Stimulated activated CD8-positive, alpha-beta memory T cell treated with anti-CD3 and anti-CD28 coated beads, Interleukin-15, amount 100 ng/mL, for 48 hours (primary cell): ENCODE measurements around the gene TENM3.

Experiments used
- DNase-seq, 2 donors: peaks; one replicate each; pipeline ENCODE4 v3.0.0-alpha.2; 2020; ENCODE audit warnings: low read depth in 2 of 2

TENM3 gene

DNA sequence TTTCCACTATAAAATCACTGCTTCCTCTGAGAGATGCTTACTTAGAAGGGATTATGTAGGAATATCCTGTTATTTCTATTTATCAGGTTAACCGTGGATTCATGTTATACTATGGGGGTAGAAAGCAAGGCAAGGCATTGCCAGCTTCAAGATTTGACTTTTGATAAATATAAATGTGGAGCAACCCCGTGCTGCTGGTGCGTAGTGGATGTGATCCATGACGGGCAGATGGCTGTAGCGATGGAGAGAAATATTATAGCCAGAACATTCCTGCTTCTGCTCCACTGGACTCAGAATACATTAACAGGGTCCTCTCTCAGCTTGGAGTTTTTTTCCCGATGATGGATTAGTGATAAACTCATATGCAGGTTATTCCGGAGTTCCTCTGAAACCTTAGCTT, 157.6 kb downstream of the TENM3 start:
- DNase-seq, result no peak

- DNase-seq, result no peak
Observed at GRCh38 chr4:182404376-182404775, 161.2 kb downstream of the TENM3 start.

DNA sequence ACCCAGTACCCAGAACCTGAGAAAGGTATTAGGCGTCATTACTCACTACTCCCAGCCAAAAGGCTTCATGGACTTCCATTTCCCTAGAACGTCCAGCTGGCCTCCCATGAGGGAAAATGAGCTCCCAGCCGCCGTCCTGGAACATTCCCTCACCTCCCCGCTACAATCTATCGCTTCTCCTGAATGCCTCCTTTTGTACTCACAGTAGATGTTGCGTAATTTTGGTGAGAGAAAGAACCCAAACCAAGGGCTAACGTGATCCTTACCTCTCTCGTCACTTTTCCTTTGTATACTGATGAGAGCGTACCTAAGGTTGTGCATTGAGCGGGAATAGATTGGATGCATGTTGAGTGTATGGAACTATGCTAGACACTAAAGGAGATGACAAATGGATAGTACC, 161.9 kb downstream of the TENM3 start:
- DNase-seq, result no peak

GRCh38 chr4:182409271-182409670, 166.1 kb downstream of the TENM3 start:
- DNase-seq, result no peak

DNA sequence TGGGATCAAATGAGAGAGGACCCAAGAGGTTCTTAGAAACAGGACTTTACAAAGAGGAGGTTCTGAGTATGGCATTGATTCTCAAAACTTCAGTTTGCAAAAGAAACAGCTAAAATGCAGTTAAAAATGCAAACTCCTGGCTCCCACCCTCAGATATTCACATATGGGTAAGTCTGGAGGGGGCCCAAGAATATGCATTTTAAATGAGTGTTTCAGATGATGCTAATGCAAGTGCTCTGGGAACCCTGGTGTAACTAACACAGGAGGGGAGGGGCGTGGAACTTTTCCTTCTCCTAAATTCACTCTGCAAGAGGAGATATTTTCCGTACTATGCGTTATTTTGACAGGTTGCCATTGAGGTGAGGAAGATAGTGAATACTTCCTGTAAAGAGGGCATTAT, 168.2 kb downstream of the TENM3 start:
- DNase-seq, result no peak

- no peak for DNase-seq
Observed at GRCh38 chr4:182413550-182413949, 170.3 kb downstream of the TENM3 start.

- DNase-seq, result no peak
Observed at GRCh38 chr4:182415116-182415515, 171.9 kb downstream of the TENM3 start.

GRCh38 chr4:182416067-182416466, 172.9 kb downstream of the TENM3 start:
- DNase-seq, result no peak

DNA sequence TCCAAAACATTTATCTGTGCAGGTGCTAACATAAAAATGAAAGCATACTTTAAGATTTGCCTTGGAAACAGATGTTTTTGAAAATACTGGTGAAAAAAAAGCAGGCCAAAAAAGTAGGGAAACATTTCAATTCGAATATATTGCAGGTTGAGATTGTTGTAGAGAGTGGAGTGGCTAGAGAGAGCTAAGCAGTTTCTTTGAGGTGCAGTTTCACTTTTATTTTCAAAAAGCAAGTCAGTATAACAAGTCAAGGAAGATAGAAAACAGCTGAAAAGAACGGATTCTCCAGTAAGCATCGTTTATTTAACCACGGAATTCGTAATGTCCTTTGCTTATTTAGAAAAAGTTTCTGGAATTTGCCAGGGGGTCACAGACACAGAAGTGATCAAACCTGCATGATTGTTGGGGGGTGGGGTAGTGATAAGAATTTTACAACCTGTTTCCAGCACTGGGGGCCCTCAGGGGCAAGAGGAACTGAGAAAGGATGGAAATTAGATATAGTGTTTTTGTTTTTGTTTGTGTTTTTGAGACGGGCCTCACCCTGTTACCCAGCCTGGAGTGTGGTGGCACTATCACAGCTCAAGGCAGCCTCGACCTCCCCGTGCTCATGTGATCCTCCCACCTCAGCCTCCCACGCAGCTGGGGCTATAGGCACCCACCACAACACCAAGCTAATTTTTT, 175.0 kb downstream of the TENM3 start:
- DNase-seq, result no peak

DNA sequence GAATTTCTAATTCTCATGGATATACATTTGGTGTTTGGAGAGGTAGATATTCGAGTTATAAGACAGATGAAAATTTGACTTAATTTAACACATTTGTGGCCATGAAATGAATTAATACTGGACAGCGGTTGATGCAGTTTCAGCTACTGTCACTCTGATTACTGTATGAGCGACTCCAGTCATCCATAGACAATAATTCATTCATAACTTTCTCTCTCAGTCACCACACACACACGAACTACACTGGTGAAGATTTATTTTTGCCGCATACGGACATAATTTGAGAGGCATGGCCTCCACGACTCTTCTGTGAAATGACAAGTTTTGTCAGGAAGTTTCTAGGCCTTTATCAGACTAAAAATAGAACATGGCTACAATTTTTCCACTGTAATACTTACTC, 177.0 kb downstream of the TENM3 start:
- DNase-seq, result no peak

GRCh38 chr4:182421753-182422152, 178.6 kb downstream of the TENM3 start:
- DNase-seq, result no peak

DNA sequence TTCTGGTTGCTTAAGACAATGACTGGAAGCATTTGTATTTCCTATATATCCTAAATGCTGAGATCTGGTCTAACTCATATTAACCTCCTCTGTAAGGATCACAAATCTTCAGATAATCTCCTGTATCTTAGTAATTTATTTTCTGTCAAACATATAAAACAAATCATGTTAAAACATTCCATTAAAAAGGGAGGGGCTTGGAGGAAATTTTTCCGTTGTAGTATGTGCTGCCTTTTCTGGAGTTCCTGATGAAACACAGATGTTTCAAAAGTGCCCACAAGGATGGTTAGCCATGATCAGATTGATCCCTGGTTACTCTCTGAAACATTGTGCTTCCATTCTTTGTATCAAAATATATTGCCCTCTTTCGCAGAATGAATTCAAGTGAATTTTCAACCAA, 182.1 kb downstream of the TENM3 start:
- DNase-seq, result no peak

GRCh38 chr4:182426901-182427300, 183.7 kb downstream of the TENM3 start:
- no peak for DNase-seq

- no peak for DNase-seq
Observed at GRCh38 chr4:182427554-182427953, 184.4 kb downstream of the TENM3 start.

GRCh38 chr4:182429896-182430295, 186.7 kb downstream of the TENM3 start:
- no peak for DNase-seq

DNA sequence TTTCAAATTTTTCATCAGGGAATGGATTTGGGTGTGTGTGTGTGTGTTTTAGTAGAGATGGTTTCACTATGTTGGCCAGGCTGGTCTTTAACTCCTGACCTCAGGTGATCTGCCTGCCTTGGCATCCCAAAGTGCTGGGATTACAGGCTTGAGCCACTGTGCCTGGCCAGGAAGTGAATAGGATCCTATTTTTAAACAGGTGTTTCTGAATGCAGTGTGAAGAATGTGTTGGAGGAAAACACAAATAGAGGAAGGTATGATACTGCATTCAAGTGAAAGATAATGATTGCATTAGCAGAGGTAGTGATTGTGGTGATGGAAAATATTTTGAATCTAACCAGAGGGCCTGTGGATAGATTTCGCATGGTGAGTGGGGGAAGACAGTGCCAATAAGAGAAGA, 189.6 kb downstream of the TENM3 start:
- no peak for DNase-seq

DNA sequence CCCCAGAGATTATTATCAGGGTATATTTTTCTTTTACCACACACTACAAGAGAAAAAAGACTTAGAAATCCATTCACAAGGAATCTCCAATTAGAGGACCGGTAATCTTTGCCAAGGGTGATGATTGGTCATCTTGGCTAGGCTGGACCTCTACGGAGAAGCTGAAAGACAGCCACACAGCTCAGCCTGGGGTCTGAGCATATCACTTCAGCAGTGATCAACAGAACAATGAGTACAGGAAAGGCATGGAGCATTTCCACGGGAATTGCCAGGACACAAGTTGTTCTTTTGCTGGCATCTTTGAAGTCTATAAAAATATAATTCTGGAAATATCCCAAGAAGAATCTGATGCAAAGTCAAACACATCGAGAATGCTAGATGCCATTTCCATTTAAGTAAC, 191.5 kb downstream of the TENM3 start:
- DNase-seq, result no peak

DNA sequence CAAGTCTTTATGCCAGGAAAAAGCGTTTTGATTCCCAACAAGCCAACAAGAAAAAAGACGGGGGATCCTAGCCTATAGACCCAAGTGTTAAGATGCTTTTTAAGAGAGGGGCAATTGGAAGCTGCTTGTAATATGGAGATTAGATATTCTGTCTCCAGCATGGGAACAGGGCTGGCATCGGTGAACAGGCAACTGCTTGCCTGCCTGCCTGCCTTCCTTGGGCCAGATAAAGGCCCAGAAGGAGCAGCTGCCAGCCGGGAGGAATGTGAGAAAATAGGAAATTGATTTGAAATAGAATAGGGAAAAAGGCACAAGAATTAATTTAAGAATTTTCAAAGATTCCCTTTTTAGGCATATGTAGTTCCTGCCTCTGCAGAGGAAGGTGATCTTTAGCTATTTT, 192.2 kb downstream of the TENM3 start:
- no peak for DNase-seq

- DNase-seq, result no peak
Observed at GRCh38 chr4:182443070-182443469, 199.9 kb downstream of the TENM3 start.

GRCh38 chr4:182447767-182448280, 204.6 kb downstream of the TENM3 start:
- DNase-seq, result no peak

DNA sequence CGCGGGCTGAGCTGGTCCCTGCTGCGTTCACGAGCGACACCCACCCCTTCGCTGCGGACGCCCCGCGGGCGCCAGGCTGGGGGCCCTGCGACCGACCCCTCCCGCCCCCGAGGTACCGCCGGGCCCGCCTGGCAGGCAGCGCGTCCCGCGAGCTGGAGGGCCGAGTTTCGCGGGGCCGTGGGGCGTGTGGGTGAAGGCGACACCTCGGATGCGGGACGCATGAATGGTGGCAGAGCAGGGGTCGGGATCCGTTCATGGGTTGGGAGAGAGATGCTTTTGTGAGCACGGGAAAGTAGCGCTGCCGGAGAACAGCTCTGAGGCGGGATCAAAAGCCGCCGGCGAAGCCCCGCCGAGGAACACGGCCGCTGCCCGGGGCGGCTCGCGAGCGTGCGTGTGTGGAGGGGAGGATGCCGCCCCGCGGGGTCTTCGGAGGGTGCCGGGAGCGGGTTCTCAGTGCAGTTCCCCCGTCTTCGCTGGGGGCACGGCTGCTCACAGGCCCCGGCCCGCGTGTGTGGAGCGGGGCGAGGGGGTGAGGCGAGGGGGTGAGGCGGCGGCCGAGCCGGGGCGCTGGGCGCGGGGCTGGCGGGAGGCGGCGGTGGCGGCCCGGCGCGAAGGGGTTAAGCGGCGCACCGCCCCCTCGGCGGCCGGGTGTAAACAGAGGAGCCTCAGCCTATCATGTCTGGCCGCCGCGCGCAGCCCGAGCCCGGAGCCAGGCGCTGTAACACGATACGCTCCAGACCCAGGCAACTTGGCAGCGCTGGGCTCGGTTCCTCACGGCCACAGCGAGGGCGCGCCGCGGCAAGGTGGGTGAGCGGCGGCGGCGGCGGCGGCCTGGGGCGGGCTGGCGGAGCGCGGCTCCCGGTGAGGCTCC, 205.3 kb downstream of the TENM3 start:
- DNase-seq, result peak; percentile 5 to 26

- no peak for DNase-seq
Observed at GRCh38 chr4:182449186-182449929, 206.2 kb downstream of the TENM3 start.
